ENCODE measurements around the gene LETM1. TPM values are rescaled to one million over a fixed set of nuclear protein-coding genes. Genes with fewer than 3 reads are reported as not detected.

The LETM1 gene
- total and polyA plus RNA-seq, 2 of the 13 experiments (the other 11 are each of a cell fraction or from before 2014, with no cell fraction given): 9.7 to 41.6 TPM

DNA sequence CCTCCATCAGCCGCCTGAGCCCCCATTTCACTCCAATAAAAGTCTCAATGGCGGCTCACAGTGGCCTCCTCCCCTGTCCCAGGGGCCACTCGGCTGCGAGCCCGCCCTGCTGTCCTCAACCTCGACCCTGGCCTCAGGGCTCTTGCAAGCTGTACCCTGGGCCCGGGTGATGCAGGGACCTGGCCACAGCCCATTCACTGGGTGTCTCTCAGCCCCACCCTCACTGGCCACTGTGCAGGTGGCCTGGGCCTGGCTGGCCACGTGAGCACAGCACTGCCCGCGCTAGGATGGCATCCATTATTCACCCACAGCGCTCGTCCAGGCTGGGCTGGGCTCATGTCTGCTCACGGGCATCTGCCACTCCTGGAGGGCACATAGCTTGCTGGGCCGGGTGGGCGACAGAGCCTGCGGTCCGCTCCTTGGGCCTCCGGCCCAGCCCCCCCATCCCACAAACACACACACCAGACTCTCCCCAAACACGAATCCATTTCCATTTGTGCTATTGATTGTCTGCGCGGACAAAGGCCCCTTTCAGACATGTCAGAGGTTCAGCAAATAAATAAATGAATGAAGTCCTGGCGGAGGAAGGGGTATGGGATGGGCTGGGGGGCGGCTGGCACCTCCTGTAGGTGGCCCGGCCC lies 79.3 kb downstream of the LETM1 start (continued):
- TF ChIP-seq, protein P1, sequence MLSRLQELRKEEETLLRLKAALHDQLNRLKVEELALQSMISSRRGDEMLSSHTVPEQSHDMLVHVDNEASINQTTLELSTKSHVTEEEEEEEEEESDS (CRISPR knock-in tag; IDR thresholded peaks at IDR 0.05; ENCODE audit: borderline replicate concordance): peak; percentile 49; the same call in 1 of the 2 replicates
- TF ChIP-seq ZNF619 (CRISPR knock-in tag; IDR thresholded peaks at IDR 0.05): peak; percentile 12; the same call in 1 of the 2 replicates
- TF ChIP-seq, protein P2, sequence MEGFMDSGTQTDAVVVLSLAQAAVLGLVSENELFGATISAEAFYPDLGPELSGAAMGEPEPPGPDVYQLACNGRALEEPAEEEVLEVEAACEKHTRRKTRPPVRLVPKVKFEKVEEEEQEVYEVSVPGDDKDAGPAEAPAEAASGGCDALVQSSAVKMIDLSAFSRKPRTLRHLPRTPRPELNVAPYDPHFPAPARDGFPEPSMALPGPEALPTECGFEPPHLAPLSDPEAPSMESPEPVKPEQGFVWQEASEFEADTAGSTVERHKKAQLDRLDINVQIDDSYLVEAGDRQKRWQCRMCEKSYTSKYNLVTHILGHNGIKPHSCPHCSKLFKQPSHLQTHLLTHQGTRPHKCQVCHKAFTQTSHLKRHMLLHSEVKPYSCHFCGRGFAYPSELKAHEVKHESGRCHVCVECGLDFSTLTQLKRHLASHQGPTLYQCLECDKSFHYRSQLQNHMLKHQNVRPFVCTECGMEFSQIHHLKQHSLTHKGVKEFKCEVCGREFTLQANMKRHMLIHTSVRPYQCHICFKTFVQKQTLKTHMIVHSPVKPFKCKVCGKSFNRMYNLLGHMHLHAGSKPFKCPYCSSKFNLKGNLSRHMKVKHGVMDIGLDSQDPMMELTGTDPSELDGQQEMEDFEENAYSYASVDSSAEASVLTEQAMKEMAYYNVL (CRISPR knock-in tag; IDR thresholded peaks at IDR 0.05; ENCODE audit: borderline replicate concordance): peak; percentile 38; the same call in 1 of the 2 replicates
- no peak for TF ChIP-seq ZNF777 (CRISPR knock-in tag; IDR thresholded peaks at IDR 0.05)
- TF ChIP-seq ZNF331 (CRISPR knock-in tag; IDR thresholded peaks at IDR 0.05): peak; percentile 64; the same call in 1 of the 2 replicates
- TF ChIP-seq, protein P3, sequence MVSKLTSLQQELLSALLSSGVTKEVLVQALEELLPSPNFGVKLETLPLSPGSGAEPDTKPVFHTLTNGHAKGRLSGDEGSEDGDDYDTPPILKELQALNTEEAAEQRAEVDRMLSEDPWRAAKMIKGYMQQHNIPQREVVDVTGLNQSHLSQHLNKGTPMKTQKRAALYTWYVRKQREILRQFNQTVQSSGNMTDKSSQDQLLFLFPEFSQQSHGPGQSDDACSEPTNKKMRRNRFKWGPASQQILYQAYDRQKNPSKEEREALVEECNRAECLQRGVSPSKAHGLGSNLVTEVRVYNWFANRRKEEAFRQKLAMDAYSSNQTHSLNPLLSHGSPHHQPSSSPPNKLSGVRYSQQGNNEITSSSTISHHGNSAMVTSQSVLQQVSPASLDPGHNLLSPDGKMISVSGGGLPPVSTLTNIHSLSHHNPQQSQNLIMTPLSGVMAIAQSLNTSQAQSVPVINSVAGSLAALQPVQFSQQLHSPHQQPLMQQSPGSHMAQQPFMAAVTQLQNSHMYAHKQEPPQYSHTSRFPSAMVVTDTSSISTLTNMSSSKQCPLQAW (CRISPR knock-in tag; IDR thresholded peaks at IDR 0.05): peak; percentile 56; the same call in 1 of the 2 replicates
- peak; percentile 35; the same call in 1 of the 2 replicates for TF ChIP-seq ZNF768 (CRISPR knock-in tag; IDR thresholded peaks at IDR 0.05)
- TF ChIP-seq, protein P4, sequence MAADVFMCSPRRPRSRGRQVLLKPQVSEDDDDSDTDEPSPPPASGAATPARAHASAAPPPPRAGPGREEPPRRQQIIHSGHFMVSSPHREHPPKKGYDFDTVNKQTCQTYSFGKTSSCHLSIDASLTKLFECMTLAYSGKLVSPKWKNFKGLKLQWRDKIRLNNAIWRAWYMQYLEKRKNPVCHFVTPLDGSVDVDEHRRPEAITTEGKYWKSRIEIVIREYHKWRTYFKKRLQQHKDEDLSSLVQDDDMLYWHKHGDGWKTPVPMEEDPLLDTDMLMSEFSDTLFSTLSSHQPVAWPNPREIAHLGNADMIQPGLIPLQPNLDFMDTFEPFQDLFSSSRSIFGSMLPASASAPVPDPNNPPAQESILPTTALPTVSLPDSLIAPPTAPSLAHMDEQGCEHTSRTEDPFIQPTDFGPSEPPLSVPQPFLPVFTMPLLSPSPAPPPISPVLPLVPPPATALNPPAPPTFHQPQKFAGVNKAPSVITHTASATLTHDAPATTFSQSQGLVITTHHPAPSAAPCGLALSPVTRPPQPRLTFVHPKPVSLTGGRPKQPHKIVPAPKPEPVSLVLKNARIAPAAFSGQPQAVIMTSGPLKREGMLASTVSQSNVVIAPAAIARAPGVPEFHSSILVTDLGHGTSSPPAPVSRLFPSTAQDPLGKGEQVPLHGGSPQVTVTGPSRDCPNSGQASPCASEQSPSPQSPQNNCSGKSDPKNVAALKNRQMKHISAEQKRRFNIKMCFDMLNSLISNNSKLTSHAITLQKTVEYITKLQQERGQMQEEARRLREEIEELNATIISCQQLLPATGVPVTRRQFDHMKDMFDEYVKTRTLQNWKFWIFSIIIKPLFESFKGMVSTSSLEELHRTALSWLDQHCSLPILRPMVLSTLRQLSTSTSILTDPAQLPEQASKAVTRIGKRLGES (CRISPR knock-in tag; IDR thresholded peaks at IDR 0.05; ENCODE audit: borderline replicate concordance): peak; percentile 96
- 0 out of 2 replicates have a peak, but pooled peaks have one; percentile 61 for TF ChIP-seq SMYD3 (CRISPR knock-in tag; IDR thresholded peaks at IDR 0.05)
- no peak for TF ChIP-seq ZNF292 (CRISPR knock-in tag; IDR thresholded peaks at IDR 0.05; ENCODE audit: borderline replicate concordance, low read depth)
- 0 out of 2 replicates have a peak, but pooled peaks have one; percentile 54 for TF ChIP-seq ZNF557 (CRISPR knock-in tag; IDR thresholded peaks at IDR 0.05)
- TF ChIP-seq NR2C2 (CRISPR knock-in tag; IDR thresholded peaks at IDR 0.05; ENCODE audit: borderline replicate concordance): peak; percentile 47; the same call in 1 of the 2 replicates
- TF ChIP-seq HDAC2 (CRISPR knock-in tag; IDR thresholded peaks at IDR 0.05): peak; percentile 74
- TF ChIP-seq SMAD3 (CRISPR knock-in tag; IDR thresholded peaks at IDR 0.05): peak; percentile 42; the same call in 1 of the 2 replicates
- TF ChIP-seq REL (CRISPR knock-in tag; conservative IDR thresholded peaks at IDR 0.05): no peak
- TF ChIP-seq, protein P5, sequence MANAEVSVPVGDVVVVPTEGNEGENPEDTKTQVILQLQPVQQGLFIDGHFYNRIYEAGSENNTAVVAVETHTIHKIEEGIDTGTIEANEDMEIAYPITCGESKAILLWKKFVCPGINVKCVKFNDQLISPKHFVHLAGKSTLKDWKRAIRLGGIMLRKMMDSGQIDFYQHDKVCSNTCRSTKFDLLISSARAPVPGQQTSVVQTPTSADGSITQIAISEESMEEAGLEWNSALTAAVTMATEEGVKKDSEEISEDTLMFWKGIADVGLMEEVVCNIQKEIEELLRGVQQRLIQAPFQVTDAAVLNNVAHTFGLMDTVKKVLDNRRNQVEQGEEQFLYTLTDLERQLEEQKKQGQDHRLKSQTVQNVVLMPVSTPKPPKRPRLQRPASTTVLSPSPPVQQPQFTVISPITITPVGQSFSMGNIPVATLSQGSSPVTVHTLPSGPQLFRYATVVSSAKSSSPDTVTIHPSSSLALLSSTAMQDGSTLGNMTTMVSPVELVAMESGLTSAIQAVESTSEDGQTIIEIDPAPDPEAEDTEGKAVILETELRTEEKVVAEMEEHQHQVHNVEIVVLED (CRISPR knock-in tag; IDR thresholded peaks at IDR 0.05; ENCODE audit: borderline replicate concordance): peak; percentile 39; the same call in 1 of the 2 replicates
- TF ChIP-seq, protein P6, sequence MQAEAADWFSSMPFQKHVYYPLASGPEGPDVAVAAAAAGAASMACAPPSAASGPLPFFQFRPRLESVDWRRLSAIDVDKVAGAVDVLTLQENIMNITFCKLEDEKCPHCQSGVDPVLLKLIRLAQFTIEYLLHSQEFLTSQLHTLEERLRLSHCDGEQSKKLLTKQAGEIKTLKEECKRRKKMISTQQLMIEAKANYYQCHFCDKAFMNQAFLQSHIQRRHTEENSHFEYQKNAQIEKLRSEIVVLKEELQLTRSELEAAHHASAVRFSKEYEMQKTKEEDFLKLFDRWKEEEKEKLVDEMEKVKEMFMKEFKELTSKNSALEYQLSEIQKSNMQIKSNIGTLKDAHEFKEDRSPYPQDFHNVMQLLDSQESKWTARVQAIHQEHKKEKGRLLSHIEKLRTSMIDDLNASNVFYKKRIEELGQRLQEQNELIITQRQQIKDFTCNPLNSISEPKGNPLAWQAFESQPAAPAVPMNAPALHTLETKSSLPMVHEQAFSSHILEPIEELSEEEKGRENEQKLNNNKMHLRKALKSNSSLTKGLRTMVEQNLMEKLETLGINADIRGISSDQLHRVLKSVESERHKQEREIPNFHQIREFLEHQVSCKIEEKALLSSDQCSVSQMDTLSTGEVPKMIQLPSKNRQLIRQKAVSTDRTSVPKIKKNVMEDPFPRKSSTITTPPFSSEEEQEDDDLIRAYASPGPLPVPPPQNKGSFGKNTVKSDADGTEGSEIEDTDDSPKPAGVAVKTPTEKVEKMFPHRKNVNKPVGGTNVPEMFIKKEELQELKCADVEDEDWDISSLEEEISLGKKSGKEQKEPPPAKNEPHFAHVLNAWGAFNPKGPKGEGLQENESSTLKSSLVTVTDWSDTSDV (CRISPR knock-in tag; IDR thresholded peaks at IDR 0.05): peak; percentile 53; the same call in 1 of the 2 replicates
